GM12872 (cell line): ENCODE data around the gene TUT7.

Experiments
- CTCF ChIP-seq: IDR thresholded peaks from 3 replicates; pipeline ENCODE4 v1.5.1; 2011; ENCODE audit warnings: low read depth, mild to moderate bottlenecking, low read length, moderate library complexity; ENCODE audit not compliant: insufficient read depth

Gene TUT7

GRCh38 chr9:86328156-86328555 is 26.1 kb downstream of the TUT7 start:
- no peak for TF ChIP-seq CTCF

GRCh38 chr9:86326536-86326935 is 27.7 kb downstream of the TUT7 start:
- no peak for TF ChIP-seq CTCF

- no peak for TF ChIP-seq CTCF
Observed at GRCh38 chr9:86324901-86325300, 29.3 kb downstream of the TUT7 start.

- TF ChIP-seq CTCF = no peak
Observed at GRCh38 chr9:86324308-86324707, 29.9 kb downstream of the TUT7 start.

- TF ChIP-seq CTCF = no peak
Observed at GRCh38 chr9:86322973-86323644, 31.1 kb downstream of the TUT7 start.

- no peak for TF ChIP-seq CTCF
Observed at GRCh38 chr9:86321373-86321772, 32.8 kb downstream of the TUT7 start.

- no peak for TF ChIP-seq CTCF
Observed at GRCh38 chr9:86318187-86318586, 36.0 kb downstream of the TUT7 start.
